Fibroblast of lung (primary cell): ENCODE results near the gene AKT2. TPM values are rescaled to one million over a fixed set of nuclear protein-coding genes. Genes with fewer than 3 reads are reported as not detected.

Source experiments
- DNase-seq, 2 donors: peaks; one replicate each; pipeline versions ENCODE4 v3.0.0 to v3.0.0-alpha.2; 2010; ENCODE audit warnings: low read depth in 2 of 2
- H2AFZ ChIP-seq: 2 replicates; pipeline ENCODE4 v1.5.1; 2012; ENCODE audit warnings: low read length, control low read depth, inconsistent platforms
- H3K27ac ChIP-seq: 2 replicates; pipeline ENCODE4 v1.5.1; 2011; ENCODE audit warnings: low read length, control low read depth; ENCODE audit not compliant: insufficient read depth
- H3K27me3 ChIP-seq: 2 replicates; pipeline ENCODE4 v1.5.1; 2011; ENCODE audit warnings: mild to moderate bottlenecking, low read length; ENCODE audit not compliant: control insufficient read depth, insufficient read depth
- H3K36me3 ChIP-seq: 2 replicates; pipeline ENCODE4 v1.5.1; 2011; ENCODE audit warnings: low read length; ENCODE audit not compliant: control insufficient read depth, insufficient read depth
- H3K4me1 ChIP-seq: 2 replicates; pipeline ENCODE4 v1.5.1; 2011; ENCODE audit warnings: low read length; ENCODE audit not compliant: control insufficient read depth, insufficient read depth; ENCODE audit errors: extremely low read depth
- H3K4me2 ChIP-seq: 2 replicates; pipeline ENCODE4 v1.5.1; 2011; ENCODE audit warnings: low read length, control low read depth; ENCODE audit not compliant: insufficient read depth; ENCODE audit errors: extremely low read depth
- H3K4me3 ChIP-seq, 4 experiments: fragments of 200-600 bp in 1 of 4; sonication (generic) in 1 of 4; replicated peaks in 1 of 4; 2 replicates each; pipeline ENCODE4 v1.5.1; 2011 to 2016; ENCODE audit warnings: low read length in 4 of 4, low read depth in 3 of 4, mild to moderate bottlenecking in 3 of 4, control low read depth in 2 of 4, inconsistent platforms in 1 of 4, mixed read lengths in 1 of 4; ENCODE audit not compliant: insufficient read depth in 1 of 4; ENCODE audit errors: control extremely low read depth in 1 of 4
- H3K79me2 ChIP-seq: 2 replicates; pipeline ENCODE4 v1.5.1; 2012; ENCODE audit warnings: mild to moderate bottlenecking, low read length, inconsistent platforms; ENCODE audit not compliant: control insufficient read depth, insufficient read depth
- H3K9ac ChIP-seq: 2 replicates; pipeline ENCODE4 v1.5.1; 2011; ENCODE audit warnings: mild to moderate bottlenecking, low read length, control low read depth; ENCODE audit not compliant: insufficient read depth
- H3K9me3 ChIP-seq: 2 replicates; pipeline ENCODE4 v1.5.1; 2012; ENCODE audit warnings: low read depth, low read length; ENCODE audit not compliant: control insufficient read depth, insufficient read depth
- H4K20me1 ChIP-seq: 2 replicates; pipeline ENCODE4 v1.5.1; 2011; ENCODE audit warnings: low read length; ENCODE audit not compliant: control insufficient read depth, insufficient read depth; ENCODE audit errors: extremely low read depth
- EZH2 ChIP-seq: IDR thresholded peaks from 2 replicates; pipeline ENCODE4 v1.5.1; 2012; ENCODE audit warnings: low read length, control low read depth, mild to moderate bottlenecking; ENCODE audit errors: missing control alignments
- polyA plus RNA-seq, 2 donors: library from polyadenylated mRNA; depleted of rRNA in 1 of 2; stranded (reverse) in 1 of 2; unstranded in 1 of 2; fragments of >200 nt; gene quantifications; 2 replicates each; pipeline ENCODE4 v1.2.1, GENCODE V29; 2011 to 2012; ENCODE audit warnings: missing spikeins in 1 of 2
- total RNA-seq: library from RNA; depleted of rRNA; stranded (reverse); fragments of >200 nt; gene quantifications from 2 replicates; pipeline ENCODE4 v1.2.1, GENCODE V29; 2014
- TF ChIP-seq, protein P1 (sequence below), 2 donors: IDR thresholded peaks in 1 of 2; conservative IDR thresholded peaks in 1 of 2; 1 replicate in 1 of 2; 2 replicates in 1 of 2; pipeline ENCODE4 v1.5.1; 2011 to 2012; ENCODE audit warnings: low read length in 2 of 2, control low read depth in 1 of 2, inconsistent platforms in 1 of 2, low read depth in 1 of 2, mild to moderate bottlenecking in 1 of 2

Gene AKT2
- total and polyA plus RNA-seq, 2 donors (not counting 1 experiment from before 2014, with no cell fraction given), result 76.0 to 81.5 TPM

DNA sequence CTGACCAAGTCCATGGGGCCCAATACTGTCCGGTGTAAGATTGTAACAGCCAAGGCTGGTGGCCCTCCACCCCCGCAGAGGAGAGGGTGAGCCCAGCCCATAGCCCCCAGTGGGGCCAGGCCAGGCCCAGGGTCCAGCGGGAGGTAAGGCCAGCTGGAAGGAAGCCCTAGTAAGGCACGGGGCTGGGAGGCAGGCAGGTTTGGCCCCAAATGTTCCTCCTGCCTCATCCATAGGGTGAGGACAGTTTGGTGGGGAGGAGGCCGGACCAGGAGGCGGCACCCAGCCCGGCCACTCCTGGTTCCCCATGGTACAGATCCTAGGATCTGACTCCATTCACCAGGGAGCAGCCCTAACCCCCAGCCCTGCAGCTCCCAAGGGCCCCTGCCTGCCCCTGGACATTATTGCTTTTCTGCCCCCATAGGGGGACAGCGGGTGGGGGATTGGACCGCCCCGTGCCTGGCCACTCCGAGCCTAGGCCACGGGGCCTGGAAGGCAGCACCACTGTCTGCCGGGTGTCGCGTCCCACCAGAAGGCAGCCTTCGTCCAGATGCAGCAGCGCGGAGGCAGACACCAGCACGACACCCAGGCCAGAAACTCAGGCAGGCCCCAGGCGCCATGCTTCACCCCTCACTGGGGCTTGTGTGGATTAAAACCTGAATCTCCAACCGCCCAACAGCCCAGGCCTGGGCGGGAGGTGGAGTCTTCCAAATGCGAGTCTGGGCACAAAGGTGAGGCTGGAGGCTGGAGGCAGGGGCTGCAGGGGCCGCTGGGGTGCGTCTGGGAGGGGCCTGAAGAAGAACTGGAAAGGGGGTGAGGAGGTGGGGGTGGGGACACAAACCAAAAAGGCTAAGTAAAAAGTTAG is 52.0 kb downstream of the AKT2 start:
- H4K20me1 ChIP-seq, result no peaks in the 10 kb centered on the region
- DNase-seq, result no peak
- TF ChIP-seq, protein P1, sequence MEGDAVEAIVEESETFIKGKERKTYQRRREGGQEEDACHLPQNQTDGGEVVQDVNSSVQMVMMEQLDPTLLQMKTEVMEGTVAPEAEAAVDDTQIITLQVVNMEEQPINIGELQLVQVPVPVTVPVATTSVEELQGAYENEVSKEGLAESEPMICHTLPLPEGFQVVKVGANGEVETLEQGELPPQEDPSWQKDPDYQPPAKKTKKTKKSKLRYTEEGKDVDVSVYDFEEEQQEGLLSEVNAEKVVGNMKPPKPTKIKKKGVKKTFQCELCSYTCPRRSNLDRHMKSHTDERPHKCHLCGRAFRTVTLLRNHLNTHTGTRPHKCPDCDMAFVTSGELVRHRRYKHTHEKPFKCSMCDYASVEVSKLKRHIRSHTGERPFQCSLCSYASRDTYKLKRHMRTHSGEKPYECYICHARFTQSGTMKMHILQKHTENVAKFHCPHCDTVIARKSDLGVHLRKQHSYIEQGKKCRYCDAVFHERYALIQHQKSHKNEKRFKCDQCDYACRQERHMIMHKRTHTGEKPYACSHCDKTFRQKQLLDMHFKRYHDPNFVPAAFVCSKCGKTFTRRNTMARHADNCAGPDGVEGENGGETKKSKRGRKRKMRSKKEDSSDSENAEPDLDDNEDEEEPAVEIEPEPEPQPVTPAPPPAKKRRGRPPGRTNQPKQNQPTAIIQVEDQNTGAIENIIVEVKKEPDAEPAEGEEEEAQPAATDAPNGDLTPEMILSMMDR (conservative IDR thresholded peaks at IDR 0.05 in 1 of 2, IDR thresholded peaks at IDR 0.05 in 1 of 2; ENCODE audit: low read depth in 1 of 2, low read length in 2 of 2), result no peak
- no peak for TF ChIP-seq EZH2
- no peaks in the 10 kb centered on the region for H3K79me2 ChIP-seq
- peaks cover 10% of the 10 kb centered on the region for H3K36me3 ChIP-seq
- no peak overlapping the region for H3K4me3 ChIP-seq
- H3K4me2 ChIP-seq, result no peak overlapping the region
- no peak overlapping the region for H3K27ac ChIP-seq
- no peak overlapping the region for H2AFZ ChIP-seq
- no peaks in the 10 kb centered on the region for H3K27me3 ChIP-seq
- H3K9me3 ChIP-seq, result no peaks in the 10 kb centered on the region
- no peak overlapping the region for H3K9ac ChIP-seq
- H3K4me1 ChIP-seq, result peaks cover 8% of the 10 kb centered on the region

DNA sequence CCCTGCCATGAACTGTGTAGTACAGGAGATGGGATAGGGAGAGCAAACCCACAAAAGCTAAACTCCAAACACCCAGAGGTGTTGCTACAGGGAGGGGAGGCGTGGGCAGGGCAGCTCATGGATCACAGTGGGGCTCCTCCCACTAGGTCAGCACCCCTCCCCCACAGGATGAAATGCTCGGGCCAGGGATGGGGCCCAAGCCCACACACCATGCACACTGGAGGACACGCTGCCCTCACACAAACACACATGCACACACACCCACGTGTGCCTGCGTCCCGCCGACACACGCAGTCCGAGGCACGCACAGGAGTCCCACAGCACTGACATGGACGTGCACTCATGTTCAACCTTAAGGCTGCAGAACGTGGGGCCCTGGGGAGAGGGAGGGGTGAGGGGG is 52.7 kb downstream of the AKT2 start:
- Histone ChIP-seq H2AFZ (no peak overlapping the region), H3K27ac (no peak overlapping the region), H3K9ac (no peak overlapping the region), H4K20me1 (no peaks in the 10 kb centered on the region), H3K36me3 (peaks cover 10% of the 10 kb centered on the region), H3K9me3 (no peaks in the 10 kb centered on the region), H3K4me1 (peaks cover 8% of the 10 kb centered on the region), H3K79me2 (no peaks in the 10 kb centered on the region), H3K4me2 (no peak overlapping the region), H3K27me3 (no peaks in the 10 kb centered on the region), H3K4me3 (no peak overlapping the region)
- TF ChIP-seq EZH2, result no peak
- TF ChIP-seq, protein P1 (conservative IDR thresholded peaks at IDR 0.05 in 1 of 2, IDR thresholded peaks at IDR 0.05 in 1 of 2; ENCODE audit: low read depth in 1 of 2, low read length in 2 of 2), result no peak
- DNase-seq, result no peak

DNA sequence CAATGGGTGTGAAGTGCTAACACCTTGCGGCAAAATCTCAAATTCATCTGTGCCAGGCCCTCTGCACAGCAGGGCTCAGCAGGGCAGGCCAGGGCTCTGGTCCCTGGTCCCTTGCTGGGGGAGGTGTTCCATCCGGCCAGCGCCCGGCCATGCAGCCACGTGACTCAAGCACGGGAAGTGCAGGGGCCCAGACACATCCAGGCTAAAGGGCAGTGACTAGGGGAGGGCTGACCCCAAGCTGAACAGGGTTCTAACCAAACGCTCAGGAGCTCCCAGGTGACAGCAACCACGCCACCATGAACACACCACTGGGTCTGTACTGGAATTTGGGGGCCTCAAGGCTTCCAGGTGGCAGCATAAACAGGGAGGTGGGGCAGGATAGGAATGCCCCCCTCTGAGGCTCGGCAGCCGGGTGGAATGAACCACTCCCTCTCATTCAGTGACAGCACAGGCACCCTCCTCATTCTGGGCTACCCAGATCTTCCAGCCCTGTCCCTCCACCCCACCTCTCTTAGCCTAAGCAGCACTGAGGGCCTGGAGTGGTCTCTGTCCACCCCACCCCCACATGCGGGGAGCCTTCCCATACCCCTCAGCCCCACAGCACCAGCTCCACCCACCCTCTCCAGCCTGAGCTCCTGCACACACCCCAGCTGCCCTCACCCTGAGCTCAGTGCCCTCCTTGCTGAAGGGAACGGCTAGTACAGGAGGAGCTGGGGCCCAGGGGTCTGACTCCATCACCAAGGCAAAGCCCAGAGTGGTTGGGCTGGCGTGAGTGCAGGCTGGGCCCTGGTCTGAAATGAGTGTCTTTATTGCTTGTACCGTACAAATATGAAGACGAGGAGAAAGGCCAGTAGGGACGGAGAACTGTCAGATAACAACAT is 53.4 kb downstream of the AKT2 start:
- Histone ChIP-seq H3K9ac (no peak overlapping the region), H3K4me3 (no peak overlapping the region), H2AFZ (no peak overlapping the region), H3K27me3 (no peaks in the 10 kb centered on the region), H4K20me1 (no peaks in the 10 kb centered on the region), H3K79me2 (no peaks in the 10 kb centered on the region), H3K4me2 (no peak overlapping the region), H3K36me3 (peaks cover 10% of the 10 kb centered on the region), H3K4me1 (peaks cover 8% of the 10 kb centered on the region), H3K9me3 (no peaks in the 10 kb centered on the region), H3K27ac (peak overlapping the region; percentile 46)
- no peak for TF ChIP-seq EZH2
- TF ChIP-seq, protein P1 (conservative IDR thresholded peaks at IDR 0.05 in 1 of 2, IDR thresholded peaks at IDR 0.05 in 1 of 2; ENCODE audit: low read depth in 1 of 2, low read length in 2 of 2), result no peak
- DNase-seq, result peak in 1 of 2 donors; percentile 15
